Ovary (tissue), 9 donors: ENCODE data around the gene SORT1. TPM values are rescaled to one million over a fixed set of nuclear protein-coding genes. Genes with fewer than 3 reads are reported as not detected.

Experiments
- DNase-seq, 5 donors: peaks; one replicate each; pipeline ENCODE4 v3.0.0-alpha.2; 2019 to 2020
- H3K27ac ChIP-seq, 2 donors: fragments of 200-600 bp; one replicate each; pipeline versions ENCODE4 v1.5.1 to v1.8.0; 2019 to 2022
- H3K27me3 ChIP-seq: fragments of 200-600 bp; one replicate; pipeline ENCODE4 v1.8.0; 2022
- H3K36me3 ChIP-seq: fragments of 200-600 bp; sonication (generic); one replicate; pipeline ENCODE4 v1.5.1; 2019
- H3K4me1 ChIP-seq: one replicate; pipeline ENCODE4 v1.8.1; 2013; ENCODE audit warnings: mild to moderate bottlenecking, moderate library complexity; ENCODE audit not compliant: insufficient read depth
- H3K4me3 ChIP-seq: fragments of 200-600 bp; sonication (generic); one replicate; pipeline ENCODE4 v1.5.1; 2017
- H3K9me3 ChIP-seq, 2 donors: fragments of 200-600 bp in 1 of 2; sonication (generic) in 1 of 2; one replicate each; pipeline versions ENCODE4 v1.5.1 to v1.8.1; 2013 to 2019; ENCODE audit warnings: mild to moderate bottlenecking in 1 of 2, moderate library complexity in 1 of 2
- CTCF ChIP-seq, 3 donors: fragments of 450-650 bp in 2 of 3; fragments of 200-600 bp in 1 of 3; IDR thresholded peaks; one replicate each; pipeline versions ENCODE4 v1.5.1 to v1.8.0; 2016 to 2022; ENCODE audit warnings: antibody characterized with exemption in 3 of 3, mild to moderate bottlenecking in 1 of 3
- EP300 ChIP-seq: sonication (generic); formaldehyde crosslinking; IDR thresholded peaks from one replicate; pipeline ENCODE4 v1.6.1; 2017; ENCODE audit warnings: antibody characterized with exemption
- POLR2A ChIP-seq: fragments of 450-650 bp; IDR thresholded peaks from one replicate; pipeline ENCODE4 v1.6.1; 2017; ENCODE audit warnings: antibody characterized with exemption, mild to moderate bottlenecking, moderate library complexity
- WGBS, 3 donors: extraction: QIAGEN DNeasy Blood & Tissue Kit in 1 of 3; methylation state at CpG; one replicate each; pipeline versions ENCODE4 v1.1.5 to v1.1.7; 2013 to 2017; 5-methylcytosine and 5-hydroxymethylcytosine counted together
- intact Hi-C, 4 donors: fragments of 100-400 bp; cut with DNase I; formaldehyde crosslinking; loops; one replicate each; pipeline versions ENCODE4 v1.11.0 to v1.15.1; 2022 to 2023
- polyA plus RNA-seq, 2 donors: library from polyadenylated mRNA; stranded (reverse); fragments of 200-250 nt in 1 of 2; fragments of 350-450 nt in 1 of 2; fragmentation: Illumina TruSeq in 1 of 2; extraction: RNeasy Lipid Tissue Mini Kit (QIAGEN cat#74804) in 1 of 2; gene quantifications; one replicate each; pipeline ENCODE4 v1.2.3, GENCODE V29; 2013 to 2014
- total RNA-seq, 7 donors: library from RNA; depleted of rRNA in 2 of 7; stranded (reverse); fragments of >200 nt in 2 of 7; fragmentation: NEBNext Ultra II Directional in 3 of 7; extraction: Animal tissue kit (Norgen Biotek cat#: 25700) in 3 of 7; gene quantifications; one replicate each; pipeline versions ENCODE4 v1.1.0 to v1.2.4, GENCODE V29; 2016 to 2023
- donor health status: DM: no; HTN: no; CAD: no; lungs with moderate emphysema.
- donor health status: DM: no; HTN: no; CAD: no.
- donor health status: Bipolar disorder and iron deficiency.
- donor health status: DM: yes; HTN: yes; CAD: no.
- donor health status: DM: no; HTN: no; CAD: no.
- donor health status: DM: yes; HTN: yes; CAD: no.

SORT1 gene
- total and polyA plus RNA-seq, 9 donors, result 4.3 to 37.0 (median 16.0) TPM

DNA sequence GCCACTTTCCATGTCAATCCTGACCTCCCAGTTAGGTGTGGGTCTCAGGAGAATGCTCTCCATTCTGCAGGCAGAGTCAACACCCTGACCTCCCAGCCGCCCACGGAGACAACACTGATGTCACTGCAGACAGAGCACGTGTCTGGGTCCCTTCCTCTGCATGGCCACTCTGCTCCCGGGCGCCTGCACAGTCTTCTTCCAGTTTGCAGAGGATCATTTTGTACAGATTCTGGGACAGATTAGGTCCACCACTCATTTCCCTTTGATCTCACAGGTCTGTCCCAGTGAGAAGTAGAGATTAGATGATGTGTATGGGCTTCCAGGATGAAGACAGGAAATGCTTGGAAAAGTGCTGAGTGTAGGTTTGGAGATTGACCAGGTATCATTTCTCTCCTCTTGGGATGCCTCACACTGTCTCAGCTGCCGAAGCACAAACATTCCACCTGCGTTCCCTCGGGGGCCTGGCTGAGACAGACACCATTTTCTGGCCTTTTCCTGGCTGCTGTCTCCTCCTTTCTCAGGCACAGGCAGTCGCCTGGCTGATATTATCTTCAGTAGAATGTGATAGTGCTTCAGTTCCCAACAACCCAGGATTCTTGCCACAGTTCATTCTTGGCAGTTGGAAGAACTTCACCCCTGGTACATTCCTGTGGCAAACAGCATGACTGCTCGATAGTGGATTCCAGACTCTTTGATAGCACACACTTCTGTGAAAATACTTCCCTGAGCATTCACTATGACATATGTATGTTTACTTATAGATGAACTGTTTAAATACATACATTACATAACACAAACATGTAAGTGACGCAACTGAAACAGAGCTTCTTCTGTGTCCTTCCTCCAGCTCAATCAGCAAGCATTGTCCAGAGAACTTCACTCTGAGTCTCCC is 98.8 kb downstream of the SORT1 start:
- no peak overlapping the region for H3K27ac ChIP-seq
- 22 to 32% (median 32%) methylated on average over 11 of the region's 11 CpGs for WGBS, 3 donors

DNA sequence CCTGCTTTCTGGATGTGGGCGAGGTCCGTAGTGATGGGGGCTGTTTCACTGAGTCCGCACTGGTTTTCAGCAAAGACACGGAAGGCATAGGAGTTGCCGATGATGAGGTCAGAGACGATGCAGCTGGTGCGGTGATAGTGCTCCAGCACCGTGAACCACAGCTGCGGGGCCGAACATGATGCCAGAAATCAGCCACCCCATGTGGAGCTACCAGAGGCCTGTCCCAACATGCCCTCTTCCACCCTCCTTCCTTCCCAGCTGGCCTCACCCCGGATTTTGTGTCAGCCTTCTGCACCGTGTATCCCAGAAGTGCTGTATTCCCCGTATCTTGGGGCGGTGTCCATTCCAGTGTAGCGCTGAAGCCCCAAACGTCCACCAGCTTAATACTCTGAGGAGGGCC is 100.9 kb downstream of the SORT1 start:
- Histone ChIP-seq H3K4me1 (peaks cover 1% of the 10 kb centered on the region), H3K27ac (no peak overlapping the region), H3K36me3 (no peaks in the 10 kb centered on the region), H3K27me3 (no peaks in the 10 kb centered on the region), H3K9me3 (no peaks in the 10 kb centered on the region), H3K4me3 (no peak overlapping the region)
- 89 to 92% (median 92%) methylated on average over 16 of the region's 16 CpGs for WGBS, 3 donors
- intact Hi-C loops, result no loop called here
- TF ChIP-seq CTCF (IDR thresholded peaks at IDR 0.05), result no peak
- TF ChIP-seq EP300, result no peak
- no peak for TF ChIP-seq POLR2A
- no peak for DNase-seq

More for the DNA sequence above, 98.8 kb downstream of the SORT1 start:
- Histone ChIP-seq H3K4me1 (peaks cover 1% of the 10 kb centered on the region), H3K9me3 (no peaks in the 10 kb centered on the region), H3K4me3 (no peak overlapping the region), H3K27me3 (no peaks in the 10 kb centered on the region), H3K36me3 (no peaks in the 10 kb centered on the region)
- intact Hi-C loops, result no loop called here
- DNase-seq, result no peak
- TF ChIP-seq CTCF (IDR thresholded peaks at IDR 0.05) (no peak), POLR2A (no peak), EP300 (no peak)

- Histone ChIP-seq H3K4me1 (peaks cover 1% of the 10 kb centered on the region), H3K36me3 (no peaks in the 10 kb centered on the region), H3K9me3 (no peaks in the 10 kb centered on the region), H3K27me3 (no peaks in the 10 kb centered on the region), H3K4me3 (no peak overlapping the region), H3K27ac (no peak overlapping the region)
- TF ChIP-seq EP300, result no peak
- TF ChIP-seq CTCF (IDR thresholded peaks at IDR 0.05), result no peak
- no peak for TF ChIP-seq POLR2A
- intact Hi-C loops, result no loop called here
- no peak for DNase-seq
- WGBS, 3 donors, result 78 to 80% (median 80%) methylated on average over 12 of the region's 12 CpGs
These were observed 101.9 kb downstream of the SORT1 start for GRCh38 chr1:109295712-109296415.

- WGBS, 3 donors, result 73 to 79% (median 76%) methylated on average over 4 of the region's 4 CpGs
- intact Hi-C loops, result no loop called here
- DNase-seq, result no peak
- no peaks in the 10 kb centered on the region for H3K36me3 ChIP-seq
- no peaks in the 10 kb centered on the region for H3K9me3 ChIP-seq
- no peaks in the 10 kb centered on the region for H3K27me3 ChIP-seq
- H3K4me1 ChIP-seq, result peaks cover 1% of the 10 kb centered on the region
- H3K4me3 ChIP-seq, result no peak overlapping the region
- H3K27ac ChIP-seq, result no peak overlapping the region
- TF ChIP-seq EP300, result no peak
- TF ChIP-seq POLR2A, result no peak
- TF ChIP-seq CTCF (IDR thresholded peaks at IDR 0.05), result no peak
These were observed 103.2 kb downstream of the SORT1 start for GRCh38 chr1:109294481-109294880.
